OCI-LY7 (cell line): ENCODE data around the gene SNRPD1. TPM values are rescaled to one million over a fixed set of nuclear protein-coding genes. Genes with fewer than 3 reads are reported as not detected.
"Not testable (repeated sequence)": the region's sequence is repeated elsewhere in the genome, so short reads cannot be mapped to it uniquely, and the experiment has no call there.

Experiments
- BruUV-seq: library from RNA; stranded (reverse); fragments of 400-500 nt; replicated peaks from 2 replicates; lab custom pipeline; 2021; lab: Mats Ljungman, UMichigan
- CTCF ChIA-PET: fragments of 300-600 bp; sonication (Branson Sonifier 250); formaldehyde crosslinking; loops from one replicate; lab custom pipeline; 2022; ENCODE audit warnings: antibody characterized with exemption; ENCODE audit not compliant: unreplicated experiment; lab: Charles Lee
- POLR2A ChIA-PET: fragments of 300-600 bp; sonication (Branson Sonifier 250); formaldehyde crosslinking; loops from one replicate; lab custom pipeline; 2022; ENCODE audit warnings: antibody characterized with exemption; lab: Charles Lee
- DNase-seq: peaks from one replicate; pipeline ENCODE4 v3.0.0-alpha.2; 2015; ENCODE audit warnings: low spot score
- H2AFZ ChIP-seq: fragments of 200-600 bp; sonication (generic), shearing (Covaris generic); 2 replicates; pipeline ENCODE4 v1.6.1; 2014; ENCODE audit warnings: mild to moderate bottlenecking, antibody characterized with exemption, low read length, moderate library complexity
- H3K27ac ChIP-seq: fragments of 200-600 bp; sonication (generic); 2 replicates; pipeline ENCODE4 v1.5.1; 2014; ENCODE audit warnings: mixed run types, low read depth, mild to moderate bottlenecking, moderate library complexity, low read length, inconsistent platforms; ENCODE audit not compliant: poor library complexity, severe bottlenecking
- H3K36me3 ChIP-seq: fragments of 200-600 bp; sonication (generic); 2 replicates; pipeline ENCODE4 v1.6.1; 2014; ENCODE audit warnings: mild to moderate bottlenecking, antibody characterized with exemption, low read length, moderate library complexity, mixed read lengths; ENCODE audit not compliant: insufficient read depth
- H3K4me1 ChIP-seq: fragments of 200-600 bp; sonication (generic); 2 replicates; pipeline ENCODE4 v1.5.1; 2014; ENCODE audit warnings: mild to moderate bottlenecking, low read length; ENCODE audit not compliant: insufficient read depth, poor library complexity, severe bottlenecking
- H3K4me2 ChIP-seq: fragments of 200-600 bp; sonication (generic); 2 replicates; pipeline ENCODE4 v1.6.1; 2014; ENCODE audit warnings: mild to moderate bottlenecking, low read length
- H3K4me3 ChIP-seq: fragments of 200-600 bp; sonication (generic); 2 replicates; pipeline ENCODE4 v1.5.1; 2014; ENCODE audit warnings: mild to moderate bottlenecking, low read depth, low read length; ENCODE audit not compliant: poor library complexity, severe bottlenecking
- H3K79me2 ChIP-seq: fragments of 200-600 bp; sonication (generic); 2 replicates; pipeline ENCODE4 v1.6.1; 2016; ENCODE audit warnings: low read depth, mild to moderate bottlenecking, low read length, moderate library complexity, mixed read lengths; ENCODE audit not compliant: insufficient read depth
- H3K9me2 ChIP-seq: fragments of 200-600 bp; sonication (generic); 2 replicates; pipeline ENCODE4 v1.6.1; 2016; ENCODE audit warnings: mild to moderate bottlenecking, low read length, mixed read lengths; ENCODE audit not compliant: insufficient read depth
- H3K9me3 ChIP-seq: fragments of 200-600 bp; sonication (generic); 2 replicates; pipeline ENCODE4 v1.6.1; 2014; ENCODE audit warnings: mild to moderate bottlenecking, mixed run types, low read length, mixed read lengths
- H4K20me1 ChIP-seq: fragments of 200-600 bp; sonication (generic); 2 replicates; pipeline ENCODE4 v1.6.1; 2014; ENCODE audit warnings: mild to moderate bottlenecking, antibody characterized with exemption, low read length, moderate library complexity, mixed read lengths; ENCODE audit not compliant: insufficient read depth
- EZH2phosphoT487 ChIP-seq: fragments of 200-600 bp; sonication (generic); IDR thresholded peaks from 2 replicates; pipeline ENCODE4 v1.6.1; 2018; ENCODE audit warnings: low read depth, borderline replicate concordance, mild to moderate bottlenecking, mixed run types, antibody characterized with exemption, low read length, moderate library complexity, mixed read lengths
- intact Hi-C: fragments of 100-400 bp; cut with micrococcal nuclease; formaldehyde crosslinking; loops from one replicate; pipeline ENCODE4 v1.10.0; 2022; ENCODE audit not compliant: unreplicated experiment
- total RNA-seq, 2 experiments: library from RNA; depleted of rRNA in 1 of 2; stranded (reverse); fragments of >200 nt in 1 of 2; shearing (Covaris generic) in 1 of 2; gene quantifications; 2 replicates each; pipeline ENCODE4 v1.2.3, GENCODE V29; 2014 to 2022
- TF ChIP-seq, protein P1 (sequence below): fragments of 200-600 bp; sonication (generic); conservative IDR thresholded peaks from 2 replicates; pipeline ENCODE4 v1.5.1; 2014; ENCODE audit warnings: mild to moderate bottlenecking, antibody characterized with exemption, low read length, moderate library complexity, mixed read lengths

SNRPD1 gene
- total RNA-seq, 2 experiments from 2014 or later, result 133 to 181 TPM

DNA sequence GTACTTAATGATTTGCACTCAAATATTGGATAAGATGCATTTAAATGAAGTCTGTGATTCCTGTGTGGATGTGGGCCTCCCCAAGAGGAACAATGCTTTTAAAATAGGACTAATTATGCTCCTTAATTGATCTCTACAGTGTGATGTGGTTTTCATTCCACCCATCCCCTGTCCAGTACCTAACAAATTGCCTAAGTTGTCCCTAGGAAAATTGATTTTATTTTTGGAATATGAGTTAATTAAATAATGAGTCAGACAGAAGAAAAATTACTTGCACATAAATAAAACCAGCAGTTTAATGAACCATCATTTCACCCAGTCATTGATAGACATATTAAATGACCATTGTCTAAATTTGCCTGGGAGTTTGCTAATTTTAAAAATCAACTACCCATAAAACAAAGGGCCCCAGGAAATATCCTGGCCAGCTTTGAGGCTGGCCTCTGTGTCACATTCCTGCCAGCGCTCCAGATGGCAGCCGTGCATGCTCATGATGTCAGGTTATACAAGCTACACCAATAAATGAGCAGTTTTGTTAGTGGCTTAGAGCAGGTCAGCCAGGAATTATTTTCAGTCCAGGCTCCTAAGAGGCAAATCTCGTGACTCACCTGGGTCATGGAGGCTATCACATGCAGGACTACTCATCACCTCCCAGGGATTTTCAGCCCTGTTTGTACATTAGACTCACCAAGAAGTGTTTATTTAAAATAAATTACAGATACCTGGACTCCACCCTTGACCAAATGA is 60.6 kb downstream of the SNRPD1 start:
- Histone ChIP-seq H3K9me3 (no peaks in the 10 kb centered on the region), H2AFZ (no peak overlapping the region), H4K20me1 (0 out of 2 replicates have a peak, but pooled peaks cover 6% of the 10 kb centered on the region), H3K4me2 (no peak overlapping the region), H3K4me3 (no peak overlapping the region), H3K27ac (no peak overlapping the region), H3K79me2 (peaks cover 10% of the 10 kb centered on the region; the same call in 1 of the 2 replicates), H3K4me1 (no peaks in the 10 kb centered on the region), H3K36me3 (peaks cover 91% of the 10 kb centered on the region), H3K9me2 (no peaks in the 10 kb centered on the region)
- BruUV-seq, result no TSS peak
- CTCF ChIA-PET, result no interaction called here
- POLR2A ChIA-PET, result interaction anchor here (0.7 kb wide), 1 partner anchor 73 kb away, joined by 3 read pairs; no protein-coding TSS in a partner anchor
- no peak for TF ChIP-seq EZH2phosphoT487
- TF ChIP-seq, protein P1, sequence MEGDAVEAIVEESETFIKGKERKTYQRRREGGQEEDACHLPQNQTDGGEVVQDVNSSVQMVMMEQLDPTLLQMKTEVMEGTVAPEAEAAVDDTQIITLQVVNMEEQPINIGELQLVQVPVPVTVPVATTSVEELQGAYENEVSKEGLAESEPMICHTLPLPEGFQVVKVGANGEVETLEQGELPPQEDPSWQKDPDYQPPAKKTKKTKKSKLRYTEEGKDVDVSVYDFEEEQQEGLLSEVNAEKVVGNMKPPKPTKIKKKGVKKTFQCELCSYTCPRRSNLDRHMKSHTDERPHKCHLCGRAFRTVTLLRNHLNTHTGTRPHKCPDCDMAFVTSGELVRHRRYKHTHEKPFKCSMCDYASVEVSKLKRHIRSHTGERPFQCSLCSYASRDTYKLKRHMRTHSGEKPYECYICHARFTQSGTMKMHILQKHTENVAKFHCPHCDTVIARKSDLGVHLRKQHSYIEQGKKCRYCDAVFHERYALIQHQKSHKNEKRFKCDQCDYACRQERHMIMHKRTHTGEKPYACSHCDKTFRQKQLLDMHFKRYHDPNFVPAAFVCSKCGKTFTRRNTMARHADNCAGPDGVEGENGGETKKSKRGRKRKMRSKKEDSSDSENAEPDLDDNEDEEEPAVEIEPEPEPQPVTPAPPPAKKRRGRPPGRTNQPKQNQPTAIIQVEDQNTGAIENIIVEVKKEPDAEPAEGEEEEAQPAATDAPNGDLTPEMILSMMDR, result no peak
- intact Hi-C loops, result no loop called here
- no peak for DNase-seq

DNA sequence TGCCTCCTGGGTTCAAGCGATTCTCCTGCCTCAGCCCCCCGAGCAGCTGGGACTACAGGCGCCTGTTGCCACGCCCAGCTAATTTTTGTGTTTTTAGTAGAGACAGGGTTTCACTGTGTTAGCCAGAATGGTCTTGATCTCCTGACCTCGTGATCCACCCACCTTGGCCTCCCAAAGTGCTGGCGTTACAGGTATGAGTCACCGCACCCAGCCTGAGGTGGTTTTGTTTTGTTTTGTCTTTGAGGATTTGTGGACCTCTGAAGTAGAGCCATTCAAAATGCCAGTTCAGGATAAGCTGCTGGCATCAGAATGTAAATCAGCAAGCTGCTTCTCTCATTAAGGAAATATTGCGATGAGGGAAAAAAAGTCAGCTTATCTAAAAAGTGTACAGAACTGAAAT is 63.2 kb downstream of the SNRPD1 start:
- CTCF ChIA-PET, DNase-seq: not testable (repeated sequence)
- POLR2A ChIA-PET, result interaction anchor here (0.6 to 1.4 kb wide), 4 partner anchors 11 to 46 kb away, joined by 3 to 5 read pairs (median 3); no protein-coding TSS in a partner anchor

DNA sequence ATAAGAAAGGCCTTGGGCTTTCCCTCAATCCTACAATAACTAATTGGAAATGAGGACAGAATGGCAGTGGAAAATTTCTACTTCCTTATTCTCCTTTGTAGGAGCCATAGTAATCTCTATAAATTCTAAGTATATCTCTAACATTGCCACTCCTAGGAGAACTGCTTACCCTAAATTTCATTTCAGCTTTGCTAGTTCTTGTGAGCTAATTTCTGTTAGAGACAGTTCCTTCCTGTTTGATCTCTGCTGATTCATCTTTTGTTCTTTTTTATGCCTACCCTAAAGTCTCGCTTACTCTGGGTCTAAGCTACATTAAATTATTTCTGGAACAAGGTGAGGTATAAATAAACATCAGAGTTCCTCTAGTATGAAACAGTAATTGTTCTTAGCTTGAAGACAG is 66.7 kb downstream of the SNRPD1 start:
- Histone ChIP-seq H2AFZ (no peak overlapping the region), H3K4me2 (no peak overlapping the region), H3K27ac (no peak overlapping the region), H3K4me1 (peaks cover 14% of the 10 kb centered on the region), H3K79me2 (peaks cover 32% of the 10 kb centered on the region), H3K9me3 (no peaks in the 10 kb centered on the region), H4K20me1 (no peaks in the 10 kb centered on the region), H3K36me3 (peaks cover 93% of the 10 kb centered on the region), H3K9me2 (no peaks in the 10 kb centered on the region), H3K4me3 (no peak overlapping the region)
- TF ChIP-seq, protein P1, result no peak
- no peak for TF ChIP-seq EZH2phosphoT487
- ChIA-PET POLR2A (interaction anchor here (0.6 to 1.3 kb wide), 7 partner anchors 8 to 53 kb away, joined by 3 to 4 read pairs (median 3); no protein-coding TSS in a partner anchor), CTCF (no interaction called here)
- intact Hi-C loops, result no loop called here
- TSS peak; percentile 12 for BruUV-seq
- DNase-seq, result no peak

More for the DNA sequence above, 63.2 kb downstream of the SNRPD1 start:
- intact Hi-C loops, H3K4me3 ChIP-seq, H3K9me2 ChIP-seq, H3K27ac ChIP-seq, H2AFZ ChIP-seq, H3K4me1 ChIP-seq, BruUV-seq, H3K4me2 ChIP-seq, H3K9me3 ChIP-seq, H4K20me1 ChIP-seq: not testable (repeated sequence)
- Histone ChIP-seq H3K36me3 (peaks cover 91% of the 10 kb centered on the region), H3K79me2 (peaks cover 13% of the 10 kb centered on the region; the same call in 1 of the 2 replicates)
